ENCODE data around the gene RGS19.

The RGS19 gene

DNA sequence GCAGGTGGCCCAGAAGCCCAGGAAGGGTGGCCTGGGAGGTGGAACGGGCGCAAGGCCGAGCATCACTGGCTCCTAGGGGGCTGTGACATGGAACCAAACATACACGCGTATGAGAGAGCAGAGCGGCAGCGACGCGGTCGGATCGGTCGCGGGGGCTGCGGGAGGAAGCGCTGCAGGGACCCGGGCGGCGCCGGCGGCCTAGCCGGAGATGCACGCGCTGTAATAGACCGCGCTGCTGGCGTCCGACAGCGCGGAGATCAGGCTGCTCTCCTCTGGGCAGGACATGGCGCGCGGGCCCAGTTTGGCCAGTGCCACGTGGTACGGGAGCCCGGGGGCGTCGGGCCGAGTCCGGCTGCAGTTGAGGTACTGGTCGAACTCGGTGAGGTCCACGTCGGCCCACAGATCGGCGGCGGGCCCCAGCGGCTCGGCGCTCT is 31.3 kb downstream of the RGS19 start:
- peak; percentile 39 for DNase-seq

DNA sequence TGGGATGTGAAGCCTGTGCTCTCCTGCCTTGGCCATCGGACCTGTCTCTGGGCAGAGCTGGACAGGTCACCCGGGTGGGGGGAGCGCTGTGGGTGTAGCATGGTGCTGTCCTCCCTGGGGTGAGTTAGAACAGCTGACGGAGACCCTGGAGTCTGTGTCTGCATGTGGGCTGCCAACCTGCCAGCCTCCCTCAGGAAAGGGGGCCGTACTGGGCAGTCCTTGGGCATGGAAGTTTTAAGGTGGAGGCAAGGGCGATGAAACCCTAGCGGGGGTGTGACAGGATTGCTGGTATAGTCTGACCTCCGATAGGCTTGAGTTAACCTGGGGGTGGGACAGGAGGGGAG is 32.3 kb downstream of the RGS19 start:
- no peak for DNase-seq

DNA sequence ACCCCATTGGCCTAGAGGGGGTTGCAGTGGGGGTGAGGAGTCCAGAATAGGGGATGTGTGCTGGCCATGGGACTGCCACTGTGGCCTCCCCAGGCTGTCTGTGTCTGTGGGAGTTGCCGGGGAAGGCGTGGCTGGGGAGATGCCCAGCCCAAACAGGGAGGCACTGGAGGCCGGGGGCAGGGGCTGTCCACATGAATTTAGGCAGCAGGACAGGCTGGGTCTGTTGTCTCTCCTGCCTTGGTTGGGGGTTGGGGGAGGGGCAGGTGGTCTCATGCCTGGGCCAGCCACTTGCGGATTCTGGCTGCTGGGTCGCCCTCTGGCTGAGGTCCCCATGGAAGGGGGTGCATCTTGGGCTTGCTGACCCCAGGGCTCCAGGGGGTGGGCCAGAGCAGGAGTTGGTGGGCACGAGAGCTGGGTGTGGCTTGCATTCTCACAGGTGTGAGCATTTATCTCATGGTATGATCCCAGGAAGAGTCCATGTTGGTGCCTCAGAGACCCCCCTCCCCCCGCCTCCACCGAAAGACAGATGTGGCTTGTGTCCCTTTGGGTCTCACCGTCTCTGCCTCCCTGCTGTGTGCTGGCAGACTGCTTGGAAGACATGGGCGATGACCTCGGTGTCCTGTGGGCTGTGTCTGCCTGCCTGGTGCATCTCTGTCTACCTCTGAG is 33.8 kb downstream of the RGS19 start:
- no peak for DNase-seq

DNA sequence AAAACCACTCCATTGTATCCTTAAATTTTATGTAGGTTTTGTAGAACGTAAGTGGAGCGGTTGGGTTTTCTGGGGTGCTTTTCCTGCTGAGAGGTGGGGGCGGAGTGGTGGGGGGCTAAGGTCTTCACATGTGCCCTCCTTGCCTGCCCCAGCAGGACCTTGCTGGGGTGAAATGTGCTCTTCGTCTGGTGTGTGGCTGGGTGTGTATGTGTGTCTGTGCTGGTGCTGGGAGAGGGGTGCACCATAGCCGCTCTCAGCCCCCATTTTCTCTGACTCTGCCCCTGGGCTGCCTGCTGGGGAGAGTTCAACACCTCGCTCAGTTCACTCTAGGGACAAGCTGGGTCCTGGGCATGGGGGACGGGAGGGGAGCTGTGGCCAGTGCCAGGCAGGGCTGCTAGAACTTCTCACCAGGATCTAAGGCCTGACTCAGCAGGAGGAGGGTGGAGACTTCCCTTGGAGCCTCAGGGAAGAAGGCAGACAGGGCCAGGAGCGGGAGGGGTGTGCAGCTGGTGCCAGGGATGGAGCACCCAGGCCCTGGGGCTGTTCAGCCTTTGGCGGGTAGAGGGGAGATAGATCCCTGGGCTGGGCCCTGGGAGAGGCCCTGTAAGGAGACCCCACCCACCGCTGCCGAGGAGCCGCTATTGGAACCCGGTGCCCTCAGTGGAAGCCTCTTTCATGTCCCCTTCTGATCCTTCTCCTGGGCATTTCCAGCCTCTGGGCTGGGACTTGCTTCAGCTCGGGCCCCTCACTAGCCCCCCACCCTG is 34.7 kb downstream of the RGS19 start:
- peak; percentile 23 for DNase-seq

DNA sequence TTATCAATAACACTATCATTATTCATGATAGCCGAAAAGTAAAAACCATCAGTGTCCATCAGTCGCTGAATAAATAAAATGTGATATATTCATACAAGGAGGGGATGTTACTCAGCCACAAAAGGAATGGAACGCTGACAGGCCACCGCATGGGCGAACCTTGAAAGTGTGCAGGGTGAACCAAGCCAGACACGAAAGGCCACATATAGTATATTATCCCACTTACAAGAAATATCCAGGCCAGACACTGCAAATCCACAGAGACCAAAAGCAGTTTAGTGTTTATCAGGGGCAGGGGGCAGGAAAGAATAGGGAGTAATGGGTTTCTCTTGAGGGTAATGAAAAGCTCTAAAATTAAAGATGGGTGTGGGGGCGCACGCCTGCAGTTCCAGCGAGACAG is 35.5 kb downstream of the RGS19 start:
- DNase-seq: no peak

DNA sequence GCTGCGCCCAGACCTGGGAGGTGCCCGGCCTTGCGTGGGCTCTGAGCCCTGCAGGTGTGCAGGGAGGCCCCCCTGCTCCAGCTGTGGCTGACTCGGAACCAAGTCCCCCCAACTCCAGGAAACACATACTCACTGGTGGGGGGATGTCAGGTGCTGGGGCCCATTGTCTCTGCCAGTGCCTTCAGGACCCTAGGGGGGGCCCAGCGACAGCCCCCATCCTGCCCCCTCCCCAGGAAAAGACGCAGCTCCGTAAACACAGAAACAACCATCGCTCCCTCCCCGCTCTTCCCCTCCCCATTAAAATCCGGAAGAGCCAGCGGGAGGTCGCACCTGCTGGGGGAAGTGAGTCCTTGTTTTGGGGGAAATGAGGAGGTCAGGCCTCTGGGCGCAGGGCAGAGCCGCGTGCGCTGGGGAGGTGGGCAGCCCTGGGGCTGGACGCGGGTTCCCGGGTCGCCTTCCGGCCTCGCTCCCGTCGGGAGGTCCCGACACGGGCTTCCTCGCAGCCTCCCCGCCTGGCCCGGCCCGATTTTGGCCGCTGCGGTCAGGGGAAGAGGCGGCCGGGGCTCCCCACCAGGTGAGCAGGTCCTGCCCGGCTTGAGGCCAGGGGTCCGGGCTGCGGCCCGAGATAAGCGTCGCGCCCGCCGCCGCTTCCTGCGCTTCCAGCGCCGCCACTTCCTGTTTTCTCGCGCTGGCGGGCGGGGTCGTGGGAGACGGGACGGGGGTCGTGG is 37.1 kb downstream of the RGS19 start:
- peak; percentile 29 for DNase-seq

DNA sequence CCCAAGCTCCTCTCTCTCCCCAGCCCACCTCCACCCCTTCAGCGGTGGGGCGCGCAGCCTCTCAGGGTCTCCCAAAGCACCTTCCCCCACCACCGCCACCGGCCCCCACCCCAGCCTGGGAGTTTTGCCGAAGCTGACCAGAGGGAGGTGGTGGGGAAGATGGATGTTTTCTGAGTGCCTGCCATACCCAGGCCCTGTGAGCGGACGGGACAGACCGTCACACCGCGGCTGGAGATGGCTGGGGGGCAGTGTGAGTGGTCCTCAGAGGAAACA is 37.6 kb downstream of the RGS19 start:
- DNase-seq: no peak

DNA sequence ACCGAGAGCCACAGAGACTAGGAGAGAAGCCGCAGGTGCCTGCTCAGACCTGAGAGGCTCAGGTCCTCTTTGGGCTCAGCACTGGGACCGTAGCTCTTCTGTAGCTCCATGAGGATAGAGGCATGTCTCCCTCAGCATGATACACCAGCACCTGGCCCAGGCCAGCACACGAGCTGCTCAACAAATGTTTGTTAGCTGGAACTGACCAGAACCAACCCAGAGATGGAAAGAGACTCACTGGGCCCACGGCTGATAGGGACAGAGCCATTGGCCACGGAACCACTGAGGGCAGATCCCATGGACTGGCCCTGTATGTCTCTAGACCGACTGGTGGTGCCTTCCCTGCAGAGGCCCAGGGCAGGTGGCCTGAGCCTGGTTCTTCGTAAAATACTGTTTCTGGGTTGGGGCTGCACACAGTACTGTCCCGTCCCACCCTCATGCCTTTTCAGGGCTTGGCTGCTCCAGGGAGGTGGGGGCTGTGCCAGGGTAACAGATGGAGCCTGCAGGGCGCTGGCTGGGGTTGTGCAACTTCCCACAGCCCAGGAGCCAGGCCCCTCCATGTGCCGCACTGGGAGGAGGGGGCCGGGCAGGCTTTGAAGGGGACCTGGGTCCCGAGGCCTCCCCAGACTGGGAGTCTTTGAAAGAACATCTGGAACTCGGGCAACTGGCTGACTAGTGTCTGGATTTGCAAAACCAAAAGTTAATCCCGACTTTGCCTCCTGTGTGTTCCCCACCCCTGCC is 38.1 kb downstream of the RGS19 start:
- no peak for DNase-seq

DNA sequence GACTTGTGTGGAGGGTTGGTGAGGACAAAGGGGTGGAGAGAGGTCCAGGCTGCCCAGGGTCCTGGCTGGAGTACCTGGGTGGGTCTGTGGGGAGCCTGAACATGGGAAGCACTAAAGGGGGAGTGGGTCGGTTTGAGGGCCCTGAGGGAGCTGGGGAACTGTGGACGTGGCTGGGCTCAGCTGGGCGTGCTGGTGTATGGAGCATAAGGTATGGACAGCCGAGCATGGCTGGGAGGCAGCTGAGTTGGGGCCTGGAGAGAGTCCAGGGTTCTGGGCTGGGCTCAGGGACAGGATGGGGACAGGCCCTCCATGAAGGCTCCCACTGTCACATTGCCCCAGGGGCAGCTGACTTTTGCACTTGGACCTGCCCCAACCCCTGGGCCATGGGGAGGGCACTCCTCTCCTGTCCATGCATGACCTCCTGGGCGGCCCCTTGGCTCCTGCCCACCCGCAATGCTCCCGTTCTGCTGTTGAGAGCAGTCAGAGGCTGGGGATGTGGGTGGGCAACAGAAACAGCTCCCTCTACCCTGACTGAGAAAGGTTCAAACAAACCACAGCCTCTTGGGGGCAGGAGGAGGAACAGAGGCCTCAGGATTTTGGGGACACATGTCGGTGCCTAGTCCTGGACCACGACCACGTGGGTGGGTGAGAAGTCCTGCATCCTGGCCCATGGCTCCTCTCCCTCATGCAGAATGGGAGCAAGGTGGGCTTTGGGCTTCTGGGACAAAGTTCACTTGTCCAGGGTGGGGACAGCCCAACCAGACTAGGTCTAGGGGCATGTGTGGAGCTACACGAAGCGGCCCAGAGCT is 38.9 kb downstream of the RGS19 start:
- DNase-seq: no peak

DNA sequence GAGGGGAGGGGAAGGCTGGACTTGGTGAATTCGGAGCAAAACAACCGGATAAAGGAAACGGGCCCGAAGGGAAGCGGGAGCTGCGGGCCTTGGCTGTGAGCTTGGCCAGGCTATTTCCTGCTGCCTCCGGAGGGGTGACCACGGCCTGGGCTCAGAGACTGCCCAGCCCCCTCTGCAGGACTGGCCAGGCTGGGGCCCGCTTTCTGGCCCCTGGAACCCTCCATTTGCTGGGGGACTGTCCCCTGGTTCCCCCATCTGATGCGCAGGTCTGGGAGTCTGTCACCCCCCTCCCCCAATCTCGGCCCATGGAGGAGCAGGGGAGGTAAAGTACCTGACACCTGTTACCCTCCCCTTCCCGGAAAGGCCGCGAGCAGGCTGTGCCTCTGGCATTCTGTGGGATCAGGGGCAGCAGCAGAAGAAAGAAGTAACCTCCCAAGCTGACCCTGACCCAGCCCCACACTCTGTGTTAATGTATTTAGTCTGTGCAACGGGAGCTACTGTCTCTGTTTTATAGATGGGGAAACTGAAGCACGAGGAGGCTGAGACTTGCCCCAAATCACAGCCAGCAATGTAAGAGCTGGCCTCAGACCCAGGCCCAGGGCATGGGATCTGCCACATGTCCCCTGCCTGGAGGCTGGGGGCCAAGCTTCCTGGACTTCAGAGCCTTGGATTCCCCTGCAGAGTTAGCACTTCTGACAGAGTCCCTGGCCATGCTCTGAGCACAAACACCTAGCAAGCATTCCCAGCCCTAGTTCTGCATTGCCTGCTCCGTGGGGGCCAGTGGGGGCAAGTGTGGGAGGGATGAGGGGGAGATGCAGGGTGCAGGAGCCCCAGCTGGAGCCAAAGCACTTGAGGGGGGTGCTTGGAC is 39.8 kb downstream of the RGS19 start:
- peak; percentile 48 for DNase-seq

DNA sequence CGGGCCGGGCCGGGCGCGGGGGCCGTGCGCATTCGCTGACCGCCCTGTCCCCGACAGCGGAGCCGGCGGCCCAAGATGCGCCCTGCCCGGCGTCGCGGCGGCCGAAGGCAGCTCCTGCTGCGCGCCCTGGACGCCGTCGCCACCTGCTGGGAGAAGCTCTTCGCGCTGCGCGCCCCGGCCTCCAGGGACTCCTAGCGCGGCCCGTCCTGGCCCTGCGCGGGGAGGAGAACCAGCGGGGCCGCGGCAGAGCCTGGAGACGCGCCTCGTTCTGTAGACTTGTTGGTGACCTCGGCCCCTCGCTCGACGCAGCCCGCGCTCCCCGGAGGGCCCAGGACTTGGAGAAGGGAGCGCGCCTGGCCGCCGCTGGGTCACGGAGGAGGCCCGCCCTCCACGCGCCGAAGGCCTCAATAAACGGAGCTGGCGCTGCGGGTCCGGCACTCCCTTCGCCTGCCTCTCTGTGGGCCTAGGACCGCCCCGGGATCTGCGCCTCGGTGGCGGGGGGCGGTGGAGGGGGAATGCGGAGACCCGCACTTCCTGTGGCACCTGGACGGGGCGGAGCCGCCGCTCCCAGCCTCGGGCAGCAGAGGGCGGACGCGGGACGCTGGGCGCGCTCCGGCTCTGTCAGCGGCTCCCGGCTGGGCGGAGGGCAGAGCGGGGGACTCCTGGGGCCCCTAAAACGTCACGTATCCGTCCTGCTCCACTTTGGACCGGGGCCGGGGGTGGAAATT is 40.6 kb downstream of the RGS19 start:
- peak; percentile 79 for DNase-seq

DNA sequence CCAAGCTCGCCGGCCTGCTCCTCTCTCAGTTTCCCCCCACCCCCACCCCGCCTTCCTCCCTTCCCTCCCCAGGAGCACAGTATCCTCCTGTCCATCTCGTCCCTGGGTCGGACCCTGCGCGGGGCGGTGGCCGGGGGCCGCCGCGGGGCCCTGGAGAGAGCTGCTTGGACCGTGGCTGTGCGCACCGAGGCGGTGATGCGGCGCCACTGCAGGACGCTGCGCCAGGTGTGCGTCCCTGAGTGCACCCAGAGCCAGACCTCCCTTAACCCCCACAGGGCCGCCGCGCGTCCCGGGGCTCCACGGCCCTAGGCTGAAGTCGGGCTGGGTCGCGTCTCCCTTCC is 41.1 kb downstream of the RGS19 start:
- peak; percentile 68 for DNase-seq

DNA sequence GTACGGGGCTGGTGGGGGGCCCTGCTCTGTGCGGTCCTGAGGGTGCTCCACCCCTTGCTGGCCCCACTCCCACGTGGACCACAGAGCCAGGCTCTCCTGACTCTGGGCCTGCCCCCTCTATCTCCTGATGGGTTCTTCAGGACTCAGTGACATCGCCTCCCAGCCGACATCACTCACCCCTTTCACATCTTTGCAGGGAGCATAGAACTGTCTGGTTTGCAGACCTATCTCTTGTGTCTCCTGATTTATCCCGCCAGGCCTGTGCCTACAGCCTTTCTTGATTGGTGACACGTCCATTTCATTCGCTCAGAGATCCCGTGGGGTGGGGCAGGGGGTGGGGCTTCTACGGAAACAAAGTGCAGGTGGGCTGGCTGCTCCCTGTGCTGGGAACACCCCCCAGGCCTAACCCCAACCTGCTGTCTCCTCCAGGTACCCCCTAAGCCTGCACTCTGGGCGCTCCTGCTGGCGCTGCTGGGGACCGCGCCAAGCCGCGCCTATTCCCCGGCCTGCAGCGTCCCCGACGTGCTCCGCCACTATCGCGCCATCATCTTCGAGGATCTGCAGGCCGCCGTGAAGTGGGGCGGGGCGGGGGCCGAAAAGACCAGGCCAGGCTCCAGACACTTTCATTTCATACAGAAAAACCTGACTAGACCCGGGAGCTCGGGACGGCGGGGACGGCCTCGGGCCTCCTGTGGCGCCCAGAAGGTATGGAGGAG is 41.7 kb downstream of the RGS19 start:
- DNase-seq: peak; percentile 44

DNA sequence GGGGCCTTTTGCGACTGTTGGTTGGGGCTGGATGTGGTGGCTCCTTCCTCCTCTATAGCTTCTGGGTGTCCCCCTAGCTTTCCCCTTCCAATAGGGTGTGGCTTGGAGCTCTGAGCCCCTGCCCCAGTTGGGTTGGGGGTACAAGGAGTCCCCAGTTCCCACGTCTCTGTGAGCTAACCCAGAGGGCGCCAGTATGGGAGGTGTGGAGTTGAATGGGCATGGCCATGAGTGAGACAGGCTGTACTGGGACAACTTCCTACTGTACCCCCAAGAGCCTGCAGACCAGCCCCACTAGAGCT is 42.2 kb downstream of the RGS19 start:
- DNase-seq: no peak

DNA sequence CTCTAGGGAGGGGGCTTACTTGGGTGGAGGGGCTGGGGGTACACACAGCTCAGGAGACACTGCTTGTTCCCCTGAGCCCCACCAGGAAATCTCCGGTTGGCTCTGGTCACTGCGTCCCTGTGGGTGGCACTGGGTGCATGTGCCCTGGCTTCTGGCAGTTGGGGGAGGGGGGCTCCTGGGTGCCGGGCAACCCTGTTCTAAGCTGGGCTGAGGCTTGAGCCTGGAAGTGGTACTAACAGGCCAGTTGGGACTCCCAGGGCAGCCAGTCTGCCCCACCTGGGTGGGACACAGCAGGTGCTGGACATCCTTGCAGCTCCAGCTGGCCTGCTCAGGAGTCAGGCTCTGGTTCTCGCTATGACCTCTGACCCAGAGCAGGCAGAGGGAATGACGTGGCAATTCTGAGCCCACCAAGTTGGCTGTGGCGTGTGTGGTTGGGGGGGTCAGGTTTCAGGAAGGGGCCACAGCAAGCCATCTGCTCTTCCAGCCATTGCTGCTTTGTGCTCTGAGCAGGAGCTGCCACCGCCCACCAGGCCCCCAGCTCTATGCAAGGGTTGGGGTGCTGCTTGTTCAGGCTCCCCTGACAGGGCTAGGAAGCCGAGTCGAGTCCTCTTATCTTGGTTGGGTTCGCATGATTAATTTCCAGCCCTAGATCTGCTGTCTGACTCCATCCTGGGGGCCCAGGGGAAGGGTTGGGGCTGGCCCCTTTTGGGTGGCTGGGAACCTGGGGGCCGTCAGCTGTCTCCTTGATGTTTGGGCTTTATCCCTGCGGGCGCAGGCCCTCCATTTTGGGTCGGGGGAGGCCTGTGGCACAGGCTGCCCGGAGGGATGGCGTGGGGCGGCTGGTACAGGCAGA is 42.7 kb downstream of the RGS19 start:
- no peak for DNase-seq

DNA sequence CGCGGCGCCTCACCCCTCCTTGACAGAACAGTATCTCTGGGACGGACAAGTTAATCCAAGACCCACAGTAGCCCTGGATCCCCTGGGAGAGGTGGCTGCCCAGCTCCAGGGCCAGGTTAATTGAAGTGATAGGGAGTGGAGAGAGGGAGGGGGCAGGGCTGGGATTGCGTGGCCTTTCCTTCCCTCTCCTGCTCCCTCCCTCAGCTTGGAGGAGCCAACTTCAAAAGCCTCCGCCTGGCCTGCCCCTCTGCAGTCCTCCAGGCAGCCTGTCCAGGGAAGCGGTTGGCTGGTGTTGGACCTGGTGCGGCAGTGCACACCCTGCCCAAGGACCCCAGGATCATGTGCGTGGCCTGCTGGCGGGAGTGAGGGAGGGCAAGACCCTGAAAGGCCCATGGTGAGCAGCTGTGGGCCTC is 43.4 kb downstream of the RGS19 start, which contains the start of gene C20orf204:
C20orf204 (plus strand) TSS at position 250 of the 413 bp plus-strand sequence; CDS start at position 392, 142 bp downstream.
- no peak for DNase-seq

DNA sequence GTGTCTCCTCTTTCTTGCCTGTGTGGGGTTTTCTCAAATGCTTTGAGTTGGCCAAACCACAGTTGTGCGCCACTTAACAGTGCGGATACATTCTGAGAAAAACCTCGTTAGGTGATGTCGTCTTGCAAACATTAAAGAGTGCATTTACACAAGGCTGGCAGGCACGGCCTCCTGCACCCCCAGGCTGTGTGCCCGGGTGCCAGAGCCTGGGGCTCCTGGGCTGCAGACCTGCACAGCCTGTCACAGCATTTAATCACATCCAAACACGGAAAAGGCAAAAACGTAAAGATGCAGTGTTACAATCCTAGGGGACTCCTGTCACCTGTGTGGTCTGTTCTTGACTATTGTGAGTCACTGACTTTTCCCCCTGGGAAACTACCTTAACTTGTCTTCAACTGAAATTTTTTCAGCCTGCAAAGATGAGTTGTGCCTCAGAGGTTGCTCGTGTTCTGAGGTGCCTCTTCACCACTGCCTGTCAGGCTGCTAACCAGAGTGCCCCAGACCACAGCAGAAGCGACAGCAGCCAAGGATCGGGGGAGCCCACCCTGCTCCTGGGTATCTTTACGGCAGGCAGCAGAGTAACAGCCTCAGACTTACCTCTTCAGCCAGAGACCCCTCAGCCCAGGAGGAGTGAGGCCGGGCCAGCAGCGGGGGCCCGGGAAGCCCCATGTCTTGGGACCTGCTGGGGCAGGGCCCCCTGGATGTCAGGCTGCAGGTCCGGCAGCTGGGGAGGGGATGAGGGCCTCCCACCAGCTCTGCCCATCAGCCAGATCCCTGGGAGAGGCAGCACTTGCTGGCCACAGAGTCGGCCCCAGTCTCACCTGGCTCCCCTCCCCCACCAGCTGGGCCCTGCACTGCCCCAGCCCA is 44.0 kb downstream of the RGS19 start:
- DNase-seq: no peak

DNA sequence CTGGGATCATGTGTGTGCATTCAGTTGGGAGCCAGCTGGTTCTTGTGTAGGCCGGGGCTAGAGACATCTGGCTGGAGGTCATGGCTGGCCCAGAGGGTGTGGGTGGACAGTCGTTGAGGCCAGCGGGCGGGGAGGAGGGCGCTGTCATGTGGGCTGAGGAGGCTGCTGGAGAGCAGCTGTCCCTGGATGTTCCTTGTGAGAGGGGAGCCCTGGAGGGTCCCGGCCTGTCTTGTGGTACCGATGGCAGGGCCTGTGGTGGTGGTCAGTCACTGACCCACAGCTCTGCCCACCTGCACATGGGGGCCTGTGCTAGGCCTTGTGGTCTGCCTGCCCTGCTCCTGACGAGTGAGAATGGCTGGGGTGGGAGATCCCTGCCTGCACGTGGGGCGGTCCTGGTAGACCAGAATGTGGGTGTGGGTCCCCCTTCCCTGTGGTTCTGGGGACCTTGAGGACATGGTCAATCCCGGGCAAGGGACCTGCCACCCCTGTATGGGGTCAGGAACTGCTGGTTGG is 45.3 kb downstream of the RGS19 start:
- DNase-seq: no peak
